PFSK-1 (cell line): Measurements from ENCODE around the gene IPPK.

ENCODE experiments used
- POLR2AphosphoS5 ChIP-seq: IDR thresholded peaks from 2 replicates; pipeline ENCODE4 v1.6.1; 2012; ENCODE audit warnings: low read depth, mild to moderate bottlenecking, control low read depth, low read length, moderate library complexity
- REST ChIP-seq, 2 experiments: IDR thresholded peaks; 2 replicates each; pipeline versions ENCODE4 v1.6.1 to v1.8.0; 2011 to 2012; ENCODE audit warnings: low read depth in 2 of 2, low read length in 2 of 2, control low read depth in 1 of 2, inconsistent platforms in 1 of 2, mild to moderate bottlenecking in 1 of 2, moderate library complexity in 1 of 2; ENCODE audit not compliant: insufficient read depth in 1 of 2
- SIN3A ChIP-seq: IDR thresholded peaks from 2 replicates; pipeline ENCODE4 v1.6.1; 2012; ENCODE audit warnings: mild to moderate bottlenecking, low read length, moderate library complexity, borderline replicate concordance; ENCODE audit not compliant: insufficient read depth

DNA sequence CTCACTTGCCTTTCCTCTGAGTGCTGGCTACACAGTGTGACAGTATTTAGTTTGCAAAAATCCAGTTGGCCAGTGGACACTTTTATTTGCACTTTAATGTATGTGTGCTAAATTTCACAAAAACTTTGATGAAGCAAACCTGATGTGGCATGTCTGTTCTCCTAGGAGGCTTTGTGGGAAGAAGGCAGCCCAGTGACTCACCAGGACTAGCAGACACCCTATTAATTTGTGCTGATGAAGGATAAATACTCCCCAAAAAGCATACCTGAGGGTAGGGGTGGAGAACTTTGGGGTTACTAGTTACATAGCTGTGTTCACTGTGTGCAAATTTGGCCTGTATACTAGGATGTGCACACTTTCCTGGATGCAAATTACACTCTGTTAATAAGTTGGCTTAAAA, 39.3 kb upstream of the IPPK start:
- no peak for TF ChIP-seq REST (IDR thresholded peaks at IDR 0.05; ENCODE audit: insufficient read depth in 1 of 2, low read depth in 2 of 2, low read length in 2 of 2)
- TF ChIP-seq SIN3A: no peak
- TF ChIP-seq POLR2AphosphoS5: no peak
